HepG2 (cell line): ENCODE data around the gene STX5. TPM values are rescaled to one million over a fixed set of nuclear protein-coding genes. Genes with fewer than 3 reads are reported as not detected.

Experiments used
- BORCS8-MEF2B ChIP-seq: sonication (generic); formaldehyde crosslinking; IDR thresholded peaks from 2 replicates; pipeline ENCODE4 v1.8.0; 2022; ENCODE audit warnings: mild to moderate bottlenecking, missing genetic modification reagents
- CBX1 ChIP-seq: IDR thresholded peaks from one replicate; pipeline ENCODE4 v1.6.1; 2016; ENCODE audit warnings: antibody characterized with exemption, low read depth
- CBX5 ChIP-seq: sonication (generic); formaldehyde crosslinking; IDR thresholded peaks from 2 replicates; pipeline ENCODE4 v1.4.0; 2020; ENCODE audit warnings: missing genetic modification reagents, borderline replicate concordance
- CC2D1A ChIP-seq: sonication (generic); formaldehyde crosslinking; IDR thresholded peaks from 2 replicates; pipeline ENCODE4 v1.8.1; 2023; ENCODE audit warnings: mild to moderate bottlenecking, missing genetic modification reagents
- FOSL2 ChIP-seq: sonication (generic); formaldehyde crosslinking; IDR thresholded peaks from 2 replicates; pipeline ENCODE4 v1.4.0; 2020; ENCODE audit warnings: missing genetic modification reagents
- FOXP4 ChIP-seq: sonication (generic); formaldehyde crosslinking; IDR thresholded peaks from 2 replicates; pipeline ENCODE4 v1.4.0; 2020; ENCODE audit warnings: missing genetic modification reagents
- MXD3 ChIP-seq: IDR thresholded peaks from 2 replicates; pipeline ENCODE4 v1.6.1; 2016; ENCODE audit warnings: mild to moderate bottlenecking, missing biosample characterization, missing genetic modification reagents
- PAF1 ChIP-seq: IDR thresholded peaks from 2 replicates; pipeline ENCODE4 v1.6.1; 2016; ENCODE audit warnings: missing genetic modification reagents, missing compliant biosample characterization
- RAD21 ChIP-seq: fragments of 450-650 bp; formaldehyde crosslinking; IDR thresholded peaks from 2 replicates; pipeline ENCODE4 v1.5.0; 2020; ENCODE audit warnings: mild to moderate bottlenecking
- RCOR2 ChIP-seq: IDR thresholded peaks from 2 replicates; pipeline ENCODE4 v1.6.1; 2016; ENCODE audit warnings: missing biosample characterization, missing genetic modification reagents
- TRIM24 ChIP-seq: sonication (generic); formaldehyde crosslinking; IDR thresholded peaks from 2 replicates; pipeline ENCODE4 v1.8.0; 2022; ENCODE audit warnings: mild to moderate bottlenecking, missing genetic modification reagents
- ZNF263 ChIP-seq: sonication (generic); formaldehyde crosslinking; IDR thresholded peaks from 2 replicates; pipeline ENCODE4 v1.4.0; 2020; ENCODE audit warnings: missing genetic modification reagents
- ZNF264 ChIP-seq: sonication (generic); formaldehyde crosslinking; IDR thresholded peaks from 2 replicates; pipeline ENCODE4 v1.4.0; 2020; ENCODE audit warnings: missing genetic modification reagents
- ZNF660 ChIP-seq: sonication (generic); formaldehyde crosslinking; IDR thresholded peaks from 2 replicates; pipeline ENCODE4 v1.5.1; 2020; ENCODE audit warnings: mild to moderate bottlenecking, low read depth, missing genetic modification reagents, borderline replicate concordance
- polyA plus RNA-seq, 8 experiments: library from polyadenylated mRNA; depleted of rRNA in 3 of 8; stranded (reverse) in 7 of 8; unstranded in 1 of 8; fragments of >200 nt; fragmentation: Illumina TruSeq in 4 of 8; extraction: Trizol in 4 of 8; gene quantifications; 2 replicates each; pipeline versions ENCODE4 v1.2.1 to v1.2.3, GENCODE V29; 2011 to 2016; ENCODE audit warnings: low read depth in 4 of 8, missing spikeins in 1 of 8, mixed read lengths in 1 of 8; ENCODE audit not compliant: insufficient read depth in 1 of 8
- total RNA-seq, 5 experiments: library from RNA; depleted of rRNA; stranded (reverse); fragments of >200 nt; fragmentation: Illumina TruSeq; extraction: Trizol; gene quantifications; 2 replicates each; pipeline ENCODE4 v1.2.3, GENCODE V29; 2016; ENCODE audit warnings: low read depth in 1 of 5
- TF ChIP-seq, protein P1 (sequence below): sonication (generic); formaldehyde crosslinking; IDR thresholded peaks from 2 replicates; pipeline ENCODE4 v1.4.0; 2020; ENCODE audit warnings: missing genetic modification reagents, borderline replicate concordance
- TF ChIP-seq, protein P2 (sequence below): sonication (generic); formaldehyde crosslinking; IDR thresholded peaks from 2 replicates; pipeline ENCODE4 v1.8.0; 2022; ENCODE audit warnings: missing genetic modification reagents, low read depth, mild to moderate bottlenecking, borderline replicate concordance
- TF ChIP-seq, protein P3 (sequence below): sonication (generic); formaldehyde crosslinking; IDR thresholded peaks from 2 replicates; pipeline ENCODE4 v1.5.1; 2020; ENCODE audit warnings: missing genetic modification reagents, mild to moderate bottlenecking, borderline replicate concordance

The STX5 gene
- total and polyA plus RNA-seq, 2 of the 13 experiments (the other 11 are each of a cell fraction or from before 2014, with no cell fraction given), result 26.9 to 30.0 TPM

DNA sequence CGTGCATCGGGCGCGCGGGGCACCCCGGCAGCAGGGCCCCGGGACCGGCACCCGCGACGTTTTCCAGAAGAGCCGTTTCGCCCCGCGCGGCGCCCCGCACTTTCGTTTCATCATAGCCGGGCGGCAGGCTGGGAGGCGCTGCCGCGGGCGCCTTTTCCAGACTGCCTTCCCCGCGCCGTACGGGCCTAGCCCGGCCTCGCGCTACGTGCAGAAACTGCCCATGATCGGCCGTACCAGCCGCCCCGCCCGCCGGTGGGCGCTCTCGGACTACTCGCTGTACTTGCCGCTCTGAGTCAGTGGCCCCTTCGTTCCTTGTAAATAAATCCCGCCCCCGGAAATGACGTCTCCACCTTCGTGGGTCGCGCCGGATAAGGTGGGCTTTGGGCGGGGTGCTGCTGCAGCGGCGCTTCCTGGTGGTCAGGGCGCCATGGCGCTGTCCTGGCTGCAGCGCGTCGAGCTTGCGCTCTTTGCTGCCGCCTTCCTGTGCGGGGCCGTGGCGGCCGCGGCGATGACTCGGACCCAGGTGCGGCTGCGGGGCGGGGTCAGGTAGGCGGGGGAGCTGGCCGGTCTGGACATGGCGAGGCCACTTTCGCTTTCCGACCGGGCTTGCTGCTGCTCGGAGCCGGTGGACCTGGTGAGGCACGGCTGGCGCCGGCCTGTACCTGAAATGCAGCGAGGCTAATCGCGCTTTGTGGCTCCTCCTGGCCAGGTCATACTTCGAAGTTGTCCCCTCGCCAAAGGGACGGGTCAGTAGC, 44.7 kb downstream of the STX5 start, which contains the start of gene TMEM179B (continued):
- TF ChIP-seq, protein P1, sequence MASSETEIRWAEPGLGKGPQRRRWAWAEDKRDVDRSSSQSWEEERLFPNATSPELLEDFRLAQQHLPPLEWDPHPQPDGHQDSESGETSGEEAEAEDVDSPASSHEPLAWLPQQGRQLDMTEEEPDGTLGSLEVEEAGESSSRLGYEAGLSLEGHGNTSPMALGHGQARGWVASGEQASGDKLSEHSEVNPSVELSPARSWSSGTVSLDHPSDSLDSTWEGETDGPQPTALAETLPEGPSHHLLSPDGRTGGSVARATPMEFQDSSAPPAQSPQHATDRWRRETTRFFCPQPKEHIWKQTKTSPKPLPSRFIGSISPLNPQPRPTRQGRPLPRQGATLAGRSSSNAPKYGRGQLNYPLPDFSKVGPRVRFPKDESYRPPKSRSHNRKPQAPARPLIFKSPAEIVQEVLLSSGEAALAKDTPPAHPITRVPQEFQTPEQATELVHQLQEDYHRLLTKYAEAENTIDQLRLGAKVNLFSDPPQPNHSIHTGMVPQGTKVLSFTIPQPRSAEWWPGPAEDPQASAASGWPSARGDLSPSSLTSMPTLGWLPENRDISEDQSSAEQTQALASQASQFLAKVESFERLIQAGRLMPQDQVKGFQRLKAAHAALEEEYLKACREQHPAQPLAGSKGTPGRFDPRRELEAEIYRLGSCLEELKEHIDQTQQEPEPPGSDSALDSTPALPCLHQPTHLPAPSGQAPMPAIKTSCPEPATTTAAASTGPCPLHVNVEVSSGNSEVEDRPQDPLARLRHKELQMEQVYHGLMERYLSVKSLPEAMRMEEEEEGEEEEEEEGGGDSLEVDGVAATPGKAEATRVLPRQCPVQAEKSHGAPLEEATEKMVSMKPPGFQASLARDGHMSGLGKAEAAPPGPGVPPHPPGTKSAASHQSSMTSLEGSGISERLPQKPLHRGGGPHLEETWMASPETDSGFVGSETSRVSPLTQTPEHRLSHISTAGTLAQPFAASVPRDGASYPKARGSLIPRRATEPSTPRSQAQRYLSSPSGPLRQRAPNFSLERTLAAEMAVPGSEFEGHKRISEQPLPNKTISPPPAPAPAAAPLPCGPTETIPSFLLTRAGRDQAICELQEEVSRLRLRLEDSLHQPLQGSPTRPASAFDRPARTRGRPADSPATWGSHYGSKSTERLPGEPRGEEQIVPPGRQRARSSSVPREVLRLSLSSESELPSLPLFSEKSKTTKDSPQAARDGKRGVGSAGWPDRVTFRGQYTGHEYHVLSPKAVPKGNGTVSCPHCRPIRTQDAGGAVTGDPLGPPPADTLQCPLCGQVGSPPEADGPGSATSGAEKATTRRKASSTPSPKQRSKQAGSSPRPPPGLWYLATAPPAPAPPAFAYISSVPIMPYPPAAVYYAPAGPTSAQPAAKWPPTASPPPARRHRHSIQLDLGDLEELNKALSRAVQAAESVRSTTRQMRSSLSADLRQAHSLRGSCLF (CRISPR knock-in tag), result no peak
- TF ChIP-seq TRIM24 (CRISPR knock-in tag) (no peak), CC2D1A (CRISPR knock-in tag) (no peak), RAD21 (no peak), MXD3 (CRISPR knock-in tag) (peak; percentile 92), FOXP4 (CRISPR knock-in tag) (no peak; the same call in none of the 2 replicates), FOSL2 (CRISPR knock-in tag) (peak; percentile 84), PAF1 (0 out of 2 replicates have a peak, but pooled peaks have one; percentile 63), BORCS8-MEF2B (CRISPR knock-in tag) (peak; percentile 96), ZNF263 (CRISPR knock-in tag) (no peak; the same call in 1 of the 2 replicates), ZNF660 (no peak), CBX5 (peak; percentile 71; the same call in 1 of the 2 replicates), ZNF264 (CRISPR knock-in tag) (no peak; the same call in 1 of the 2 replicates), RCOR2 (CRISPR knock-in tag) (peak; percentile 67; the same call in 1 of the 2 replicates), CBX1 (peak; percentile 71)
- TF ChIP-seq, protein P2, sequence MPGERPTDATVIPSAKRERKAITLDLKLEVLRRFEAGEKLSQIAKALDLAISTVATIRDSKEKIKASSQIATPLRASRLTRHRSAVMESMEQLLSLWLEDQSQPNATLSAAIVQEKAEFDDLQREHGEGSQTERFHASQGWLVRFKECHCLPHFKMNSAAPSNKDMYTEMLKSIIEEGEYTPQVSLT (CRISPR knock-in tag), result no peak
- TF ChIP-seq, protein P3, sequence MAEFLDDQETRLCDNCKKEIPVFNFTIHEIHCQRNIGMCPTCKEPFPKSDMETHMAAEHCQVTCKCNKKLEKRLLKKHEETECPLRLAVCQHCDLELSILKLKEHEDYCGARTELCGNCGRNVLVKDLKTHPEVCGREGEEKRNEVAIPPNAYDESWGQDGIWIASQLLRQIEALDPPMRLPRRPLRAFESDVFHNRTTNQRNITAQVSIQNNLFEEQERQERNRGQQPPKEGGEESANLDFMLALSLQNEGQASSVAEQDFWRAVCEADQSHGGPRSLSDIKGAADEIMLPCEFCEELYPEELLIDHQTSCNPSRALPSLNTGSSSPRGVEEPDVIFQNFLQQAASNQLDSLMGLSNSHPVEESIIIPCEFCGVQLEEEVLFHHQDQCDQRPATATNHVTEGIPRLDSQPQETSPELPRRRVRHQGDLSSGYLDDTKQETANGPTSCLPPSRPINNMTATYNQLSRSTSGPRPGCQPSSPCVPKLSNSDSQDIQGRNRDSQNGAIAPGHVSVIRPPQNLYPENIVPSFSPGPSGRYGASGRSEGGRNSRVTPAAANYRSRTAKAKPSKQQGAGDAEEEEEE (CRISPR knock-in tag), result no peak
